Neural cell (in vitro differentiated cells): ENCODE data around the gene PLCD1. TPM values are rescaled to one million over a fixed set of nuclear protein-coding genes. Genes with fewer than 3 reads are reported as not detected.

Experiments used
- H2AFZ ChIP-seq: fragments of 200-600, 300-800 bp; sonication (generic), shearing (Covaris generic); 2 replicates; pipeline ENCODE4 v1.6.0; 2014; ENCODE audit warnings: low read depth, mild to moderate bottlenecking, antibody characterized with exemption, low read length, moderate library complexity
- H3F3A ChIP-seq: fragments of 200-600 bp; shearing (Covaris generic); 2 replicates; pipeline ENCODE4 v1.6.1; 2016; ENCODE audit warnings: mild to moderate bottlenecking, moderate library complexity, mixed read lengths, antibody characterized with exemption, low read length; ENCODE audit not compliant: insufficient read depth, poor library complexity, severe bottlenecking
- H3K27ac ChIP-seq: fragments of 200-600, 300-800 bp; sonication (generic), shearing (Covaris generic); 2 replicates; pipeline ENCODE4 v1.5.1; 2014; ENCODE audit warnings: mild to moderate bottlenecking, low read length, moderate library complexity
- H3K27me3 ChIP-seq: fragments of 300-800, 200-600 bp; sonication (generic), shearing (Covaris generic); 2 replicates; pipeline ENCODE4 v1.6.0; 2014; ENCODE audit warnings: mild to moderate bottlenecking, low read depth, low read length, moderate library complexity; ENCODE audit not compliant: insufficient read depth
- H3K36me3 ChIP-seq: fragments of 300-800, 200-600 bp; sonication (generic), shearing (Covaris generic); 2 replicates; pipeline ENCODE4 v1.5.1; 2014; ENCODE audit warnings: mild to moderate bottlenecking, antibody characterized with exemption, low read length, moderate library complexity; ENCODE audit not compliant: insufficient read depth
- H3K4me2 ChIP-seq: fragments of 300-800, 200-600 bp; sonication (generic), shearing (Covaris generic); 2 replicates; pipeline ENCODE4 v1.6.0; 2014; ENCODE audit warnings: mild to moderate bottlenecking, low read length
- H3K4me3 ChIP-seq: fragments of 300-800, 200-600 bp; sonication (generic), shearing (Covaris generic); 2 replicates; pipeline ENCODE4 v1.5.1; 2014; ENCODE audit warnings: mild to moderate bottlenecking, low read length, moderate library complexity
- H3K79me2 ChIP-seq: fragments of 200-600 bp; shearing (Covaris generic); replicated peaks from 2 replicates; pipeline ENCODE4 v1.6.0; 2014; ENCODE audit warnings: mild to moderate bottlenecking, low read length, moderate library complexity; ENCODE audit not compliant: insufficient read depth
- H3K9ac ChIP-seq: fragments of 300-800, 200-600 bp; sonication (generic), shearing (Covaris generic); 2 replicates; pipeline ENCODE4 v1.6.1; 2016; ENCODE audit warnings: mild to moderate bottlenecking, low read length, mixed read lengths
- H3K9me2 ChIP-seq: fragments of 200-600 bp; shearing (Covaris generic); 2 replicates; pipeline ENCODE4 v1.6.1; 2016; ENCODE audit warnings: mild to moderate bottlenecking, low read length, mixed read lengths; ENCODE audit not compliant: insufficient read depth
- H3K9me3 ChIP-seq: fragments of 200-600, 300-800 bp; sonication (generic), shearing (Covaris generic); 2 replicates; pipeline ENCODE4 v1.6.1; 2016; ENCODE audit warnings: mild to moderate bottlenecking, mixed run types, low read length, moderate library complexity, mixed read lengths
- H4K20me1 ChIP-seq: fragments of 200-600 bp; shearing (Covaris generic); 2 replicates; pipeline ENCODE4 v1.6.1; 2016; ENCODE audit warnings: mild to moderate bottlenecking, mixed run types; ENCODE audit not compliant: insufficient read depth
- EP300 ChIP-seq: fragments of 450-650 bp; conservative IDR thresholded peaks from 2 replicates; pipeline ENCODE4 v1.6.1; 2014; ENCODE audit warnings: antibody characterized with exemption, mild to moderate bottlenecking, moderate library complexity; ENCODE audit not compliant: poor library complexity, severe bottlenecking
- EZH2 ChIP-seq: fragments of 200-600, 300-800 bp; shearing (Covaris generic), sonication (generic); IDR thresholded peaks from 2 replicates; pipeline ENCODE4 v1.6.1; 2014; ENCODE audit warnings: antibody characterized with exemption, low read length, borderline replicate concordance, mild to moderate bottlenecking; ENCODE audit not compliant: insufficient read depth, poor library complexity, severe bottlenecking
- MXI1 ChIP-seq: fragments of 450-650 bp; conservative IDR thresholded peaks from 2 replicates; pipeline ENCODE4 v1.6.1; 2014; ENCODE audit warnings: antibody characterized with exemption, mild to moderate bottlenecking; ENCODE audit not compliant: poor library complexity, severe bottlenecking
- POLR2AphosphoS5 ChIP-seq: IDR thresholded peaks from 2 replicates; pipeline ENCODE4 v1.6.1; 2012
- RAD21 ChIP-seq: fragments of 450-650 bp; conservative IDR thresholded peaks from 2 replicates; pipeline ENCODE4 v1.6.1; 2014; ENCODE audit warnings: antibody characterized with exemption, mild to moderate bottlenecking, moderate library complexity
- REST ChIP-seq: IDR thresholded peaks from 2 replicates; pipeline ENCODE4 v1.6.1; 2012; ENCODE audit warnings: borderline replicate concordance
- SMC3 ChIP-seq: fragments of 450-650 bp; conservative IDR thresholded peaks from 2 replicates; pipeline ENCODE4 v1.6.1; 2014; ENCODE audit warnings: antibody characterized with exemption, mild to moderate bottlenecking, moderate library complexity; ENCODE audit not compliant: poor library complexity
- TAF1 ChIP-seq: IDR thresholded peaks from 2 replicates; pipeline ENCODE4 v1.6.1; 2012; ENCODE audit warnings: low read depth
- polyA plus RNA-seq: library from polyadenylated mRNA; depleted of rRNA; stranded (reverse); fragments of >200 nt; gene quantifications from 2 replicates; pipeline ENCODE4 v1.2.3, GENCODE V29; 2014
- TF ChIP-seq, protein P1 (sequence below): fragments of 450-650 bp; IDR thresholded peaks from 2 replicates; pipeline ENCODE4 v1.5.1; 2014; ENCODE audit warnings: antibody characterized with exemption, mild to moderate bottlenecking, moderate library complexity; ENCODE audit not compliant: poor library complexity, severe bottlenecking

Gene PLCD1
- polyA plus RNA-seq, 1 donor from 2014 or later = 4.6 TPM

GRCh38 chr3:38046027-38046426 lies 16.6 kb upstream of the PLCD1 start:
- no peaks in the 10 kb centered on the region for H3K79me2 ChIP-seq
- H2AFZ ChIP-seq = no peak overlapping the region
- H3K9me3 ChIP-seq = no peaks in the 10 kb centered on the region
- no peak overlapping the region for H3K27ac ChIP-seq
- no peak overlapping the region for H3K4me3 ChIP-seq
- no peaks in the 10 kb centered on the region for H3F3A ChIP-seq
- H3K4me2 ChIP-seq = no peak overlapping the region
- TF ChIP-seq REST = no peak
- TF ChIP-seq EZH2 = no peak
- TF ChIP-seq EP300 = no peak
- TF ChIP-seq TAF1 = no peak
- TF ChIP-seq SMC3 = no peak
- no peak for TF ChIP-seq RAD21
- no peak for TF ChIP-seq POLR2AphosphoS5
- no peak for TF ChIP-seq MXI1
- TF ChIP-seq, protein P1, sequence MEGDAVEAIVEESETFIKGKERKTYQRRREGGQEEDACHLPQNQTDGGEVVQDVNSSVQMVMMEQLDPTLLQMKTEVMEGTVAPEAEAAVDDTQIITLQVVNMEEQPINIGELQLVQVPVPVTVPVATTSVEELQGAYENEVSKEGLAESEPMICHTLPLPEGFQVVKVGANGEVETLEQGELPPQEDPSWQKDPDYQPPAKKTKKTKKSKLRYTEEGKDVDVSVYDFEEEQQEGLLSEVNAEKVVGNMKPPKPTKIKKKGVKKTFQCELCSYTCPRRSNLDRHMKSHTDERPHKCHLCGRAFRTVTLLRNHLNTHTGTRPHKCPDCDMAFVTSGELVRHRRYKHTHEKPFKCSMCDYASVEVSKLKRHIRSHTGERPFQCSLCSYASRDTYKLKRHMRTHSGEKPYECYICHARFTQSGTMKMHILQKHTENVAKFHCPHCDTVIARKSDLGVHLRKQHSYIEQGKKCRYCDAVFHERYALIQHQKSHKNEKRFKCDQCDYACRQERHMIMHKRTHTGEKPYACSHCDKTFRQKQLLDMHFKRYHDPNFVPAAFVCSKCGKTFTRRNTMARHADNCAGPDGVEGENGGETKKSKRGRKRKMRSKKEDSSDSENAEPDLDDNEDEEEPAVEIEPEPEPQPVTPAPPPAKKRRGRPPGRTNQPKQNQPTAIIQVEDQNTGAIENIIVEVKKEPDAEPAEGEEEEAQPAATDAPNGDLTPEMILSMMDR = no peak
- H3K27me3 ChIP-seq = no peaks in the 10 kb centered on the region
- no peaks in the 10 kb centered on the region for H3K9me2 ChIP-seq
- no peak overlapping the region for H3K9ac ChIP-seq
- H4K20me1 ChIP-seq = no peaks in the 10 kb centered on the region
- H3K36me3 ChIP-seq = no peaks in the 10 kb centered on the region

DNA sequence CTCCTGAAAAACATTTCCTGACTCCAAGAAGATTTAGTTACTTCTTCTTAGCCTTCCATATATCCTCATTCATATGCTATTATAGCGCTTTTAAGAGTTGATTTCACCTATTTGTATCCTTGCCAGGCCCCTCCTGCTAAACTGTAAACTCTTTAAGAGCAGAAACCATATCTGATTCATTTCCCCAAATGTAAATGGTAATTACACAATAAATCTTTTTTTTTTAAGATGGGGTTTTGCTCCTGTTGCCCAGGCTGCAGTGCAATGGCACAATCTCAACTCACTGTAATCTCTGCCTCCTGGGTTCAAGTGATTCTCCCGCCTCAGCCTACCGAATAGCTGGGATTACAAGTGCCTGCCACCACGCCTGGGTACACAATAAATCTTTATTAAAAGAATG lies 14.0 kb upstream of the PLCD1 start:
- Histone ChIP-seq H3K27ac (no peak overlapping the region), H3F3A (no peaks in the 10 kb centered on the region), H3K79me2 (no peaks in the 10 kb centered on the region), H2AFZ (no peak overlapping the region), H3K9ac (no peak overlapping the region), H3K9me2 (no peaks in the 10 kb centered on the region), H3K4me3 (no peak overlapping the region), H3K9me3 (no peaks in the 10 kb centered on the region), H4K20me1 (no peaks in the 10 kb centered on the region), H3K36me3 (no peaks in the 10 kb centered on the region), H3K27me3 (peaks cover 20% of the 10 kb centered on the region), H3K4me2 (no peak overlapping the region)
- TF ChIP-seq, protein P1 = no peak
- TF ChIP-seq REST (no peak), RAD21 (no peak), TAF1 (no peak), MXI1 (no peak), SMC3 (no peak), EZH2 (no peak), EP300 (no peak), POLR2AphosphoS5 (no peak)
